GM13977 (cell line): ENCODE results near the gene PRDX1.

Experiments
- DNase-seq: peaks from one replicate; pipeline ENCODE4 v3.0.0; 2012; ENCODE audit warnings: low spot score
- CTCF ChIP-seq: IDR thresholded peaks from 2 replicates; pipeline ENCODE4 v1.5.1; 2012; ENCODE audit warnings: mild to moderate bottlenecking, control low read depth; ENCODE audit not compliant: insufficient read depth; ENCODE audit errors: extremely low read depth, missing control alignments
- in situ Hi-C: fragments of 300-500 bp; cut with MboI; formaldehyde crosslinking; loops from one replicate; pipeline ENCODE4 v1.12.0; 2022; ENCODE audit warnings: low sequenced_read_pairs, low pct_unique_long_range_greater_than_20kb, mixed read lengths, inconsistent platforms; ENCODE audit not compliant: unreplicated experiment

The PRDX1 gene

DNA sequence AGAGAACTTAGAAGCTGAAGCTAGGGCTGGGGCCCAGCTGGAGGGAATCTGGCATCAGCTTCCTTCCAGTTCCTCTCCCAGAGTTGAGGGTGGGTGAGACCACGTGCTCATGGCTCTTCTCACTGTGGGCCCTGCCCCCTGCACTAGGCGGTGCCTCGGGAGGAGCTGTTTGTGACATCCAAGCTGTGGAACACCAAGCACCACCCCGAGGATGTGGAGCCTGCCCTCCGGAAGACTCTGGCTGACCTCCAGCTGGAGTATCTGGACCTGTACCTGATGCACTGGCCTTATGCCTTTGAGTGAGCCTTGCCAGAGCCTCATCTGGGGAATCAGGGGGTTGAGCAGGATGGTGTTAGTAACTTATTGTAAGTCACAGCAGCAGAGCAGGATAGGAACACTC is 45.0 kb upstream of the PRDX1 start:
- no peak for DNase-seq
- in situ Hi-C loops = loop anchor here (5.0 kb wide), 1 partner anchor 59 kb away; no protein-coding TSS in a partner anchor
- TF ChIP-seq CTCF = no peak

DNA sequence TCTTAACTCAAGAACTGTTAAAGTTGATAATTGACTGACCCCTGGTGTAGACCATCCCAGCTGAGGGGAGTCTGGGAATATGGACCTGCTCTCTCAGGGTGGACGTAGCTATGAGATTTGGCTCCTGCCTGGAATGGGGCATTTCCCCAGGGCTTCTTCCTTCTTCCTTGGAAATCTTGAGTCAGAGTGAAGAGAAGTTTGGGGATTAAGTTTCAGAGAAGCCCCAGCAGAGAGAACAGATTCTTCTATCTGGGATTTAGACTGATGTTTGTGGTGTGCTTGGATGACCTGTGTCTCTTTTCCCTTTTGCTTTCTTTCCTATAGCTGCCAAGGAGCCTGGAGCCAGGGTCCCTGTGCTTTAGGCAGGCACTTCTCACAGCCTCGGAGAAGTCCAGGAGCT is 42.2 kb upstream of the PRDX1 start:
- in situ Hi-C loops = no loop called here
- no peak for TF ChIP-seq CTCF
- DNase-seq = peak; percentile 1

- DNase-seq = peak; percentile 5
- no peak for TF ChIP-seq CTCF
- in situ Hi-C loops = no loop called here
These were observed 35.8 kb upstream of the PRDX1 start for GRCh38 chr1:45557422-45557944.

DNA sequence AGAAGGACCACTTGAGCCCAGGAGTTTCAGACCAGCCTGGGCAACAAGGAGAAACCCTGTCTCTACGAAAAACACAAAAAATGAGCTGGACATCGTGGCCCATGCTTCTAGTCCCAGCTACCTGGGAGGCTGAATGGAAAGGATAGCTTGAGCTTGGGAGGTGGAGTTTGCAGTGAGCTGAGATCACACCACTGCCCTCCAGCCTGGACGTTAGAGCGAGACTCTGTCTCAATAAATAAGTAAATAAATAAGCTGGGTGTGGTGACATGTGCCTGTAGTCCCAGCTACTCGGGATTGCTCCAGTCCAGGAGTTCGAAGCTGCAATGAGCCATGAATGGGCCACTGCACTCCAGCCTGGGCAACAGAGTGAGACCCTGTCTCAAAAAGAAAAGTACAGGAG is 32.5 kb upstream of the PRDX1 start:
- no peak for TF ChIP-seq CTCF
- in situ Hi-C loops = no loop called here
- no peak for DNase-seq

DNA sequence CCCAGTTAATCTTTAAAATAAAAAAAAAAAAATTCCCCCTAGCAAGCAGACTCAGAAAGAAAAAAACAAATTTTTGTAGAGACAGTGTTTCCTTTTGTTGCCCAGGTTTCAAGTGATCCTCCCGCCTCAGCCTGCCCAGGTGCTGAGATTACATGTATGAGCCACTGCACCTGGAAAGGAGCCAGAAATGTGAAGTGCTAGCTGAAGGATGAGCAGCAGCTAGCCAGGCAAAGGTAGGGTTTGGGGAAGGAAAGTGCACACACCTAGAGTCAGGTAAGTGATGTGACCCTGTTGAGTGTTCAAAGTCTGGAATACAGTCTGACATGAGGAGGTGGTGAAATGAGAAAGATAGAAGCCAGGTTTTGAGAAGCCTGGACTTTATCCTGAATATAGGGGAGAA is 30.6 kb upstream of the PRDX1 start:
- TF ChIP-seq CTCF = no peak
- in situ Hi-C loops = no loop called here
- DNase-seq = no peak

GRCh38 chr1:45551684-45552083 is 30.0 kb upstream of the PRDX1 start:
- in situ Hi-C loops = no loop called here
- no peak for DNase-seq
- no peak for TF ChIP-seq CTCF
